Effector memory CD8-positive, alpha-beta T cell (primary cell): ENCODE measurements around the gene MBNL2.

ENCODE experiments used
- ATAC-seq: fragments of 150-1000 bp; cut with Tn5 transposase; replicated peaks from 2 replicates; pipeline ENCODE4 v1.10.0; 2021; ENCODE audit warnings: mild to moderate bottlenecking, moderate library complexity
- DNase-seq, 3 experiments: peaks; one replicate each; pipeline ENCODE4 v3.0.0; 2021
- H3K27ac Mint-ChIP-seq, 2 donors: one replicate each; pipeline ENCODE4 v1.8.0; 2022; ENCODE audit warnings: mild to moderate bottlenecking in 2 of 2, mixed read lengths in 2 of 2, moderate library complexity in 2 of 2
- H3K27me3 Mint-ChIP-seq, 2 donors: one replicate each; pipeline ENCODE4 v1.8.0; 2022; ENCODE audit warnings: mixed read lengths in 2 of 2
- H3K36me3 Mint-ChIP-seq: one replicate; pipeline ENCODE4 v1.8.0; 2022; ENCODE audit warnings: mild to moderate bottlenecking, moderate library complexity, mixed read lengths; ENCODE audit not compliant: insufficient read depth
- H3K4me1 Mint-ChIP-seq, 2 donors: one replicate each; pipeline ENCODE4 v1.8.0; 2022; ENCODE audit warnings: low read depth in 2 of 2, mixed read lengths in 2 of 2
- H3K4me3 Mint-ChIP-seq, 2 donors: one replicate each; pipeline ENCODE4 v1.8.0; 2022; ENCODE audit warnings: mild to moderate bottlenecking in 2 of 2, mixed read lengths in 2 of 2, moderate library complexity in 2 of 2
- H3K9me3 Mint-ChIP-seq, 2 donors: one replicate each; pipeline ENCODE4 v1.8.0; 2022; ENCODE audit warnings: mixed read lengths in 2 of 2

The MBNL2 gene

GRCh38 chr13:97219226-97219625, 2.9 kb upstream of the MBNL2 start:
- Mint-ChIP-seq H3K27me3 (no peaks in the 10 kb centered on the region), H3K9me3 (no peaks in the 10 kb centered on the region), H3K27ac (no peak overlapping the region), H3K4me3 (no peak overlapping the region), H3K36me3 (peaks cover 16% of the 10 kb centered on the region), H3K4me1 (peaks cover 19% of the 10 kb centered on the region in 2 donors)
- ATAC-seq: no peak
- DNase-seq: no peak

- H3K36me3 Mint-ChIP-seq: peaks cover 23% of the 10 kb centered on the region
- no peaks in the 10 kb centered on the region for H3K9me3 Mint-ChIP-seq
- no peak for ATAC-seq
- peaks cover 19 to 24% of the 10 kb centered on the region in 2 donors for H3K4me1 Mint-ChIP-seq
- no peak for DNase-seq
- H3K27me3 Mint-ChIP-seq: no peaks in the 10 kb centered on the region
- peak overlapping the region in 1 of 2 donors; percentile 11 for H3K27ac Mint-ChIP-seq
- H3K4me3 Mint-ChIP-seq: no peak overlapping the region
These were observed 1.8 kb upstream of the MBNL2 start for GRCh38 chr13:97220151-97220900.

GRCh38 chr13:97221046-97221445, 1.1 kb upstream of the MBNL2 start:
- Mint-ChIP-seq H3K4me1 (peaks cover 26 to 31% of the 10 kb centered on the region in 2 donors), H3K27ac (no peak overlapping the region), H3K36me3 (peaks cover 26% of the 10 kb centered on the region), H3K27me3 (no peaks in the 10 kb centered on the region), H3K4me3 (no peak overlapping the region), H3K9me3 (no peaks in the 10 kb centered on the region)
- DNase-seq: no peak
- ATAC-seq: no peak

GRCh38 chr13:97221466-97221865, 667 bp upstream of the MBNL2 start:
- no peak overlapping the region for H3K4me3 Mint-ChIP-seq
- peak overlapping the region in 1 of 2 donors; percentile 98 for H3K27ac Mint-ChIP-seq
- DNase-seq: no peak
- H3K27me3 Mint-ChIP-seq: no peaks in the 10 kb centered on the region
- H3K36me3 Mint-ChIP-seq: peaks cover 26% of the 10 kb centered on the region
- no peak for ATAC-seq
- H3K4me1 Mint-ChIP-seq: peaks cover 29 to 34% of the 10 kb centered on the region in 2 donors
- no peaks in the 10 kb centered on the region for H3K9me3 Mint-ChIP-seq

- Mint-ChIP-seq H3K4me3 (peak overlapping the region; percentile 93), H3K27ac (peak overlapping the region; percentile 98 to 99), H3K36me3 (peaks cover 33% of the 10 kb centered on the region), H3K9me3 (no peaks in the 10 kb centered on the region), H3K27me3 (no peaks in the 10 kb centered on the region), H3K4me1 (peaks cover 40 to 46% of the 10 kb centered on the region in 2 donors)
- DNase-seq (no peak), ATAC-seq (no peak)
These were observed 1.0 kb downstream of the MBNL2 start for GRCh38 chr13:97223037-97223710.

GRCh38 chr13:97223711-97224541, 1.8 kb downstream of the MBNL2 start:
- ATAC-seq (peak; percentile 11), DNase-seq (peak in 1 of 3 experiments; percentile 27)
- Mint-ChIP-seq H3K27ac (peak overlapping the region; percentile 98 to 99), H3K27me3 (no peaks in the 10 kb centered on the region), H3K4me3 (peak overlapping the region; percentile 93), H3K4me1 (peaks cover 40 to 47% of the 10 kb centered on the region in 2 donors), H3K9me3 (no peaks in the 10 kb centered on the region), H3K36me3 (peaks cover 33% of the 10 kb centered on the region)

GRCh38 chr13:97224544-97225300, 2.6 kb downstream of the MBNL2 start:
- Mint-ChIP-seq H3K9me3 (no peaks in the 10 kb centered on the region), H3K4me3 (peak overlapping the region; percentile 93), H3K27me3 (no peaks in the 10 kb centered on the region), H3K27ac (peak overlapping the region; percentile 98 to 99), H3K4me1 (peaks cover 44 to 52% of the 10 kb centered on the region in 2 donors), H3K36me3 (peaks cover 36% of the 10 kb centered on the region)
- DNase-seq (peak; percentile 39 to 49 (median 42)), ATAC-seq (peak; percentile 44)

GRCh38 chr13:97225533-97225932, 3.4 kb downstream of the MBNL2 start:
- ATAC-seq (no peak), DNase-seq (peak in 1 of 3 experiments; percentile 18)
- Mint-ChIP-seq H3K4me1 (peaks cover 51 to 59% of the 10 kb centered on the region in 2 donors), H3K27ac (peak overlapping the region; percentile 98 to 99), H3K36me3 (peaks cover 43% of the 10 kb centered on the region), H3K9me3 (no peaks in the 10 kb centered on the region), H3K4me3 (peak overlapping the region; percentile 93), H3K27me3 (no peaks in the 10 kb centered on the region)

- DNase-seq: no peak
- H3K27me3 Mint-ChIP-seq: no peaks in the 10 kb centered on the region
- peak overlapping the region; percentile 93 for H3K4me3 Mint-ChIP-seq
- peak overlapping the region; percentile 98 to 99 for H3K27ac Mint-ChIP-seq
- no peaks in the 10 kb centered on the region for H3K9me3 Mint-ChIP-seq
- peaks cover 53 to 63% of the 10 kb centered on the region in 2 donors for H3K4me1 Mint-ChIP-seq
- H3K36me3 Mint-ChIP-seq: peaks cover 43% of the 10 kb centered on the region
- ATAC-seq: no peak
These were observed 3.9 kb downstream of the MBNL2 start for GRCh38 chr13:97226013-97226412.

GRCh38 chr13:97226788-97227627, 4.9 kb downstream of the MBNL2 start:
- peak; percentile 63 for ATAC-seq
- peaks cover 54 to 72% of the 10 kb centered on the region in 2 donors for H3K4me1 Mint-ChIP-seq

GRCh38 chr13:97228850-97229521, 6.9 kb downstream of the MBNL2 start:
- H3K27ac Mint-ChIP-seq: peak overlapping the region in 1 of 2 donors; percentile 67
- DNase-seq (no peak), ATAC-seq (no peak)
- H3K9me3 Mint-ChIP-seq: no peaks in the 10 kb centered on the region
- H3K36me3 Mint-ChIP-seq: peaks cover 40% of the 10 kb centered on the region
- no peak overlapping the region for H3K4me3 Mint-ChIP-seq
- no peaks in the 10 kb centered on the region for H3K27me3 Mint-ChIP-seq
- H3K4me1 Mint-ChIP-seq: peaks cover 60 to 75% of the 10 kb centered on the region in 2 donors

More at GRCh38 chr13:97226788-97227627, 4.9 kb downstream of the MBNL2 start:
- Mint-ChIP-seq H3K4me3 (peak overlapping the region; percentile 93), H3K9me3 (no peaks in the 10 kb centered on the region), H3K27ac (peak overlapping the region; percentile 98 to 99), H3K27me3 (no peaks in the 10 kb centered on the region), H3K36me3 (peaks cover 42% of the 10 kb centered on the region)
- peak; percentile 40 to 48 (median 40) for DNase-seq
